Lung (tissue), 12 donors: Measurements from ENCODE around the gene KCTD20. TPM values are rescaled to one million over a fixed set of nuclear protein-coding genes. Genes with fewer than 3 reads are reported as not detected.

Experiments used
- ATAC-seq: fragments of 200-7000 bp; cut with Tn5 transposase; one replicate; pipeline ENCODE4 v1.9.1; 2020; ENCODE audit warnings: moderate number of reproducible peaks; ENCODE audit not compliant: insufficient read depth, low FRiP score
- DNase-seq, 3 donors: peaks; one replicate each; pipeline ENCODE4 v3.0.0-alpha.2; 2013 to 2017
- H3K27ac ChIP-seq, 2 donors: one replicate each; pipeline ENCODE4 v1.5.1; 2013; ENCODE audit warnings: mild to moderate bottlenecking in 2 of 2, moderate library complexity in 2 of 2, control low read depth in 1 of 2, inconsistent platforms in 1 of 2, low read depth in 1 of 2, low read length in 1 of 2
- H3K27me3 ChIP-seq, 3 donors: one replicate each; pipeline ENCODE4 v1.5.1; 2013; ENCODE audit warnings: low read length in 2 of 3; ENCODE audit not compliant: control insufficient read depth in 3 of 3, insufficient read depth in 3 of 3
- H3K36me3 ChIP-seq, 4 donors: one replicate each; pipeline ENCODE4 v1.5.1; 2013; ENCODE audit warnings: low read length in 4 of 4, mild to moderate bottlenecking in 1 of 4, moderate library complexity in 1 of 4; ENCODE audit not compliant: control insufficient read depth in 4 of 4, insufficient read depth in 4 of 4
- H3K4me1 ChIP-seq, 5 donors: one replicate each; pipeline ENCODE4 v1.5.1; 2013; ENCODE audit warnings: low read length in 5 of 5, mild to moderate bottlenecking in 2 of 5, moderate library complexity in 1 of 5; ENCODE audit not compliant: control insufficient read depth in 5 of 5, insufficient read depth in 5 of 5
- H3K4me3 ChIP-seq: one replicate; pipeline ENCODE4 v1.5.1; 2013; ENCODE audit warnings: mild to moderate bottlenecking, control low read depth, moderate library complexity
- H3K9ac ChIP-seq, 2 donors: one replicate each; pipeline ENCODE4 v1.5.1; 2013; ENCODE audit warnings: low read length in 2 of 2, control low read depth in 1 of 2; ENCODE audit not compliant: insufficient read depth in 1 of 2
- H3K9me3 ChIP-seq, 4 donors: one replicate each; pipeline ENCODE4 v1.5.1; 2013; ENCODE audit warnings: low read length in 3 of 4, mild to moderate bottlenecking in 1 of 4, moderate library complexity in 1 of 4; ENCODE audit not compliant: control insufficient read depth in 4 of 4, insufficient read depth in 3 of 4
- WGBS, 2 donors: extraction: QIAGEN DNeasy Blood & Tissue Kit; methylation state at CpG; one replicate each; pipeline ENCODE4 v1.1.7; 2013; 5-methylcytosine and 5-hydroxymethylcytosine counted together
- polyA plus RNA-seq, 2 donors: library from polyadenylated mRNA; stranded (reverse); fragments of 200-250 nt; gene quantifications; one replicate each; pipeline ENCODE4 v1.2.1, GENCODE V29; 2013
- total RNA-seq, 2 donors: library from RNA; depleted of rRNA in 1 of 2; stranded (reverse); fragments of >200 nt in 1 of 2; gene quantifications; one replicate each; pipeline ENCODE4 v1.2.1, GENCODE V29; 2014 to 2021
- TF ChIP-seq, protein P1 (sequence below): IDR thresholded peaks from 2 replicates; pipeline ENCODE4 v1.5.1; 2012; ENCODE audit warnings: mild to moderate bottlenecking; ENCODE audit errors: control extremely low read depth, extremely low read depth
- donor health status: control.
- donor health status: control.
- donor health status: Bipolar disorder and iron deficiency.
- donor health status: healthy.
- donor health status: DM: yes; HTN: yes; CAD: no.

The KCTD20 gene
- total and polyA plus RNA-seq, 4 donors: 11.5 to 56.7 (median 36.0) TPM

DNA sequence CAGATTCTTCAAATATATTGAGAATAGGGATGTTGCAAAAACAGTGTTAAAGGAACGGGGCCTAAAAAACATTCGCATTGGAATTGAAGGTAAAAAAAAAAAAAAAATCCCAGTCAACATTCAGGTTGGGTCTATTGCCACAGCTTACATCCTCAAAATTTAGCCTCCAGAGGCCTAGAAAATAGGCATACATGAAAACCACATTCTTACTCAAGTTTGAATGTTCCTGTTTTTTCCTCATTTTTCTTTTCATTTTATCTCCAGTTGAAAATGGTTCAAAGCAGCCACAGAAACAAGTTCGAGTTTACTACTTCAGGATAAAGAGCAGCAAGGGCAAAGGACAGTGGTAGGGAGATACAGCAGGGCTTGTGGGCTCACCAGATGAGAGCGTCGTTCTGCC, 41.9 kb downstream of the KCTD20 start:
- H3K36me3 ChIP-seq: peaks cover 19 to 27% (median 25%) of the 10 kb centered on the region in 4 donors
- peaks cover 0 to 9% (median 0%) of the 10 kb centered on the region in 5 donors for H3K4me1 ChIP-seq
- no peak overlapping the region for H3K4me3 ChIP-seq
- H3K9ac ChIP-seq: no peak overlapping the region
- no peak for ATAC-seq
- no peaks in the 10 kb centered on the region for H3K27me3 ChIP-seq
- TF ChIP-seq, protein P1, sequence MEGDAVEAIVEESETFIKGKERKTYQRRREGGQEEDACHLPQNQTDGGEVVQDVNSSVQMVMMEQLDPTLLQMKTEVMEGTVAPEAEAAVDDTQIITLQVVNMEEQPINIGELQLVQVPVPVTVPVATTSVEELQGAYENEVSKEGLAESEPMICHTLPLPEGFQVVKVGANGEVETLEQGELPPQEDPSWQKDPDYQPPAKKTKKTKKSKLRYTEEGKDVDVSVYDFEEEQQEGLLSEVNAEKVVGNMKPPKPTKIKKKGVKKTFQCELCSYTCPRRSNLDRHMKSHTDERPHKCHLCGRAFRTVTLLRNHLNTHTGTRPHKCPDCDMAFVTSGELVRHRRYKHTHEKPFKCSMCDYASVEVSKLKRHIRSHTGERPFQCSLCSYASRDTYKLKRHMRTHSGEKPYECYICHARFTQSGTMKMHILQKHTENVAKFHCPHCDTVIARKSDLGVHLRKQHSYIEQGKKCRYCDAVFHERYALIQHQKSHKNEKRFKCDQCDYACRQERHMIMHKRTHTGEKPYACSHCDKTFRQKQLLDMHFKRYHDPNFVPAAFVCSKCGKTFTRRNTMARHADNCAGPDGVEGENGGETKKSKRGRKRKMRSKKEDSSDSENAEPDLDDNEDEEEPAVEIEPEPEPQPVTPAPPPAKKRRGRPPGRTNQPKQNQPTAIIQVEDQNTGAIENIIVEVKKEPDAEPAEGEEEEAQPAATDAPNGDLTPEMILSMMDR: no peak
- no peaks in the 10 kb centered on the region for H3K9me3 ChIP-seq
- WGBS, 2 donors: 49 to 78% methylated on average over 5 of the region's 5 CpGs
- no peak for DNase-seq
- no peak overlapping the region for H3K27ac ChIP-seq

- H3K36me3 ChIP-seq: peaks cover 8 to 19% (median 14%) of the 10 kb centered on the region in 4 donors
- TF ChIP-seq, protein P1: no peak
- no peaks in the 10 kb centered on the region for H3K9me3 ChIP-seq
- no peak overlapping the region for H3K27ac ChIP-seq
- no peak overlapping the region for H3K9ac ChIP-seq
- no peaks in the 10 kb centered on the region for H3K27me3 ChIP-seq
- DNase-seq (no peak), ATAC-seq (no peak)
- H3K4me3 ChIP-seq: no peak overlapping the region
- WGBS, 2 donors: 100% methylated on average over 1 of the region's 1 CpG
- peaks cover 0 to 10% (median 0%) of the 10 kb centered on the region in 5 donors for H3K4me1 ChIP-seq
Measured at GRCh38 chr6:36487698-36488097, 44.9 kb downstream of the KCTD20 start.

GRCh38 chr6:36488221-36488620, 45.4 kb downstream of the KCTD20 start:
- H3K9me3 ChIP-seq: no peaks in the 10 kb centered on the region
- DNase-seq: no peak
- H3K27me3 ChIP-seq: no peaks in the 10 kb centered on the region
- H3K27ac ChIP-seq: no peak overlapping the region
- peaks cover 0 to 10% (median 0%) of the 10 kb centered on the region in 5 donors for H3K4me1 ChIP-seq
- no peak overlapping the region for H3K4me3 ChIP-seq
- H3K9ac ChIP-seq: no peak overlapping the region
- H3K36me3 ChIP-seq: peaks cover 8 to 20% (median 14%) of the 10 kb centered on the region in 4 donors
- no peak for ATAC-seq
- TF ChIP-seq, protein P1: no peak

GRCh38 chr6:36489426-36489825, 46.6 kb downstream of the KCTD20 start:
- H3K27me3 ChIP-seq: no peaks in the 10 kb centered on the region
- H3K9me3 ChIP-seq: no peaks in the 10 kb centered on the region
- TF ChIP-seq, protein P1: no peak
- peaks cover 0 to 10% (median 0%) of the 10 kb centered on the region in 5 donors for H3K4me1 ChIP-seq
- H3K36me3 ChIP-seq: peaks cover 8 to 23% (median 14%) of the 10 kb centered on the region in 4 donors
- no peak overlapping the region for H3K27ac ChIP-seq
- DNase-seq: no peak
- no peak overlapping the region for H3K9ac ChIP-seq
- WGBS, 2 donors: 84 to 92% methylated on average over 4 of the region's 4 CpGs
- H3K4me3 ChIP-seq: no peak overlapping the region
- no peak for ATAC-seq
